Measurements from ENCODE around the gene PPDPF.

GRCh38 chr20:63486300-63486855, 34.2 kb upstream of the PPDPF start:
- TF ChIP-seq, protein P1, sequence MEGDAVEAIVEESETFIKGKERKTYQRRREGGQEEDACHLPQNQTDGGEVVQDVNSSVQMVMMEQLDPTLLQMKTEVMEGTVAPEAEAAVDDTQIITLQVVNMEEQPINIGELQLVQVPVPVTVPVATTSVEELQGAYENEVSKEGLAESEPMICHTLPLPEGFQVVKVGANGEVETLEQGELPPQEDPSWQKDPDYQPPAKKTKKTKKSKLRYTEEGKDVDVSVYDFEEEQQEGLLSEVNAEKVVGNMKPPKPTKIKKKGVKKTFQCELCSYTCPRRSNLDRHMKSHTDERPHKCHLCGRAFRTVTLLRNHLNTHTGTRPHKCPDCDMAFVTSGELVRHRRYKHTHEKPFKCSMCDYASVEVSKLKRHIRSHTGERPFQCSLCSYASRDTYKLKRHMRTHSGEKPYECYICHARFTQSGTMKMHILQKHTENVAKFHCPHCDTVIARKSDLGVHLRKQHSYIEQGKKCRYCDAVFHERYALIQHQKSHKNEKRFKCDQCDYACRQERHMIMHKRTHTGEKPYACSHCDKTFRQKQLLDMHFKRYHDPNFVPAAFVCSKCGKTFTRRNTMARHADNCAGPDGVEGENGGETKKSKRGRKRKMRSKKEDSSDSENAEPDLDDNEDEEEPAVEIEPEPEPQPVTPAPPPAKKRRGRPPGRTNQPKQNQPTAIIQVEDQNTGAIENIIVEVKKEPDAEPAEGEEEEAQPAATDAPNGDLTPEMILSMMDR (conservative IDR thresholded peaks at IDR 0.05; ENCODE audit: low read depth, low read length) = no peak
- no peak for TF ChIP-seq EZH2phosphoT487 (IDR thresholded peaks at IDR 0.05; ENCODE audit: borderline replicate concordance, low read length)
- TF ChIP-seq EZH2 (IDR thresholded peaks at IDR 0.05; ENCODE audit: low read length, unreplicated experiment) = no peak
